Mucosa of descending colon (tissue), 3 donors: ENCODE results near the gene ADGRA3. TPM values are rescaled to one million over a fixed set of nuclear protein-coding genes. Genes with fewer than 3 reads are reported as not detected.
"Not testable (repeated sequence)": the region's sequence is repeated elsewhere in the genome, so short reads cannot be mapped to it uniquely, and the experiment has no call there.

ENCODE experiments used
- ATAC-seq: fragments of 200-7000 bp; cut with Tn5 transposase; one replicate; pipeline ENCODE4 v1.9.1; 2020; ENCODE audit warnings: mild to moderate bottlenecking, moderate library complexity
- DNase-seq, 3 donors: peaks; one replicate each; pipeline ENCODE4 v3.0.0-alpha.2; 2020
- H3K36me3 ChIP-seq: fragments of 200-600 bp; one replicate; pipeline ENCODE4 v1.8.0; 2021; ENCODE audit warnings: low read depth, mild to moderate bottlenecking
- H3K4me1 ChIP-seq: fragments of 200-600 bp; one replicate; pipeline ENCODE4 v1.8.0; 2021; ENCODE audit warnings: low read depth, mild to moderate bottlenecking
- H3K4me3 ChIP-seq: fragments of 200-600 bp; one replicate; pipeline ENCODE4 v1.8.0; 2021; ENCODE audit warnings: mild to moderate bottlenecking
- H3K9me3 ChIP-seq: fragments of 200-600 bp; one replicate; pipeline ENCODE4 v1.8.0; 2021; ENCODE audit warnings: mild to moderate bottlenecking
- intact Hi-C, 2 donors: fragments of 100-400 bp; cut with DNase I in 1 of 2; cut with micrococcal nuclease in 1 of 2; formaldehyde crosslinking; loops; one replicate each; pipeline versions ENCODE4 v1.11.0 to v1.11.1; 2022; cut with DNase I, micrococcal nuclease
- total RNA-seq, 3 donors: library from RNA; stranded (reverse); fragmentation: NEBNext Ultra II Directional in 2 of 3; extraction: Animal tissue kit (Norgen Biotek cat#: 25700) in 2 of 3; gene quantifications; one replicate each; pipeline versions ENCODE4 v1.2.1 to v1.2.4, GENCODE V29; 2021 to 2023
- TF ChIP-seq, protein P1 (sequence below): fragments of 200-600 bp; IDR thresholded peaks from one replicate; pipeline ENCODE4 v1.8.0; 2022; ENCODE audit warnings: antibody characterized with exemption, mild to moderate bottlenecking
- donor health status: DM: no; HTN: no; CAD: no; lungs with moderate emphysema.
- donor health status: DM: no; HTN: no; CAD: no.
- donor health status: DM: no; HTN: yes; CAD: no.

ADGRA3 gene
- total RNA-seq, 3 donors from 2014 or later: 47.0 to 104 (median 73.6) TPM

GRCh38 chr4:22384154-22384553, 131.7 kb downstream of the ADGRA3 start:
- ATAC-seq (no peak), DNase-seq (no peak)
- intact Hi-C loops: loop anchor here in 1 of 2 donors (10.0 kb wide), 1 partner anchor 599 kb away; no protein-coding TSS in a partner anchor
- Histone ChIP-seq H3K9me3 (no peaks in the 10 kb centered on the region), H3K4me1 (no peaks in the 10 kb centered on the region), H3K4me3 (no peak overlapping the region), H3K36me3 (no peaks in the 10 kb centered on the region)
- TF ChIP-seq, protein P1, sequence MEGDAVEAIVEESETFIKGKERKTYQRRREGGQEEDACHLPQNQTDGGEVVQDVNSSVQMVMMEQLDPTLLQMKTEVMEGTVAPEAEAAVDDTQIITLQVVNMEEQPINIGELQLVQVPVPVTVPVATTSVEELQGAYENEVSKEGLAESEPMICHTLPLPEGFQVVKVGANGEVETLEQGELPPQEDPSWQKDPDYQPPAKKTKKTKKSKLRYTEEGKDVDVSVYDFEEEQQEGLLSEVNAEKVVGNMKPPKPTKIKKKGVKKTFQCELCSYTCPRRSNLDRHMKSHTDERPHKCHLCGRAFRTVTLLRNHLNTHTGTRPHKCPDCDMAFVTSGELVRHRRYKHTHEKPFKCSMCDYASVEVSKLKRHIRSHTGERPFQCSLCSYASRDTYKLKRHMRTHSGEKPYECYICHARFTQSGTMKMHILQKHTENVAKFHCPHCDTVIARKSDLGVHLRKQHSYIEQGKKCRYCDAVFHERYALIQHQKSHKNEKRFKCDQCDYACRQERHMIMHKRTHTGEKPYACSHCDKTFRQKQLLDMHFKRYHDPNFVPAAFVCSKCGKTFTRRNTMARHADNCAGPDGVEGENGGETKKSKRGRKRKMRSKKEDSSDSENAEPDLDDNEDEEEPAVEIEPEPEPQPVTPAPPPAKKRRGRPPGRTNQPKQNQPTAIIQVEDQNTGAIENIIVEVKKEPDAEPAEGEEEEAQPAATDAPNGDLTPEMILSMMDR: no peak

- H3K9me3 ChIP-seq, H3K4me3 ChIP-seq, DNase-seq, H3K4me1 ChIP-seq, ATAC-seq, H3K36me3 ChIP-seq: not testable (repeated sequence)
- intact Hi-C loops: loop anchor here in 1 of 2 donors (10.0 kb wide), 1 partner anchor 597 kb away; no protein-coding TSS in a partner anchor
Observed at GRCh38 chr4:22382216-22382615, 133.7 kb downstream of the ADGRA3 start.

DNA sequence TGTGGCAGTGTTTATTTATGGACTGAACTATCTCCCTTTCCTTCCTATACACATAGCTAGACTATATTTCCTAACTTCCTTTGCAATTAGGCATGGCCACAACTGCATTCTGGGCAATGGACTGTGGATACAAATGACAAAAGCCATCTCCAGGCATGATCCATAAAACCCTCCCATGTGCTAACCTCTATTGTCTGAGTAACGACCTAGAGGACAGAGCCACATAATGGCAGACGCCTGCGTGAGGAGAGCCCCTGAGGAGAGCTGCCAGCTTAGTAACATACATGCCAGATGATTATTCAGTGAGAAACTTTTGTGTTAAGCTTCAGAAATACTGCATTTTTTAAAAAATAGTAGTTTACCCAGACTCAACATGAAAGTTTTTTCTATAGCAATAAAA, 142.9 kb downstream of the ADGRA3 start:
- intact Hi-C loops: no loop called here
- Histone ChIP-seq H3K9me3 (no peaks in the 10 kb centered on the region), H3K36me3 (no peaks in the 10 kb centered on the region), H3K4me1 (no peaks in the 10 kb centered on the region), H3K4me3 (no peak overlapping the region)
- TF ChIP-seq, protein P1: no peak
- ATAC-seq (no peak), DNase-seq (no peak)

GRCh38 chr4:22369901-22370562, 145.8 kb downstream of the ADGRA3 start:
- no peak for ATAC-seq
- TF ChIP-seq, protein P1: no peak
- H3K4me1 ChIP-seq: no peaks in the 10 kb centered on the region
- intact Hi-C loops: no loop called here
- no peaks in the 10 kb centered on the region for H3K9me3 ChIP-seq
- no peak overlapping the region for H3K4me3 ChIP-seq
- DNase-seq: no peak
- H3K36me3 ChIP-seq: no peaks in the 10 kb centered on the region

DNA sequence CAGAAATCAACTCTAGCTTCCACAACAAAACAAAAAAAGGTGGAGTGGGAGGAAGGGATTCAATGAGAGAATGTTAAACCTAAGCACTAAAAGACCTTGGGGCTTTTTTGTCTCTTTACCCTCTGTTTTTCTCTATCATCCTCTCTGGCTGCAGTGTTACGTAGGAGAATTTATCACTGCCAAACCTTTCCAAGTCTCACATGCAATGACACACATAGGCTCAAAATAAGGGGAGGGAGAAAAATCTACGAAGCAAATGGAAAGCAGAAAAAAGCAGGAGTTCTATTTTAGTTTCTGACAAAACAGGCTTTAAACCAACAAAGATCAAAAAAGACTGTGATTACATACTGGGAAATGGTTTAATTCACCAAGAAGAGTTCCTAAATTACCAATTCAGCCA, 152.1 kb downstream of the ADGRA3 start:
- Histone ChIP-seq H3K4me1 (no peaks in the 10 kb centered on the region), H3K9me3 (no peaks in the 10 kb centered on the region), H3K4me3 (no peak overlapping the region), H3K36me3 (no peaks in the 10 kb centered on the region)
- ATAC-seq: no peak
- intact Hi-C loops: no loop called here
- TF ChIP-seq, protein P1: no peak
- no peak for DNase-seq

DNA sequence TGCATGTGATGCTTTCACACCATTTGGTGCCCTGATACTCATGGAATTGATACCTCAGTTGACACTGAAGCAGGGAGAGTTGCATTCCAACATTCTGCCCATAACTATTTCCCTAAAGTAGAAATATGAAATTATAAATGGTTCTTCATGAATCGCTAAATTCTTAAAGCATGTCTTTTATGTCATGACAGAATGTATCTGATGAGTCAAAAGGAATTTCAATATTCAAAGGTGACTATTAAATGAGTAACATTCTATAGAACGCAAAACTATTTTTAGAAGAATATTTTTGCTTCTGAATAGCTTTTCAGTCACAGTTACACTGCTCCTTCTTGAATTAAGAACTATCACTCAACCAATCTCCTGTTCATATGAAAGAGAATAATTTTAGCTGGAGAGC, 152.8 kb downstream of the ADGRA3 start:
- H3K9me3 ChIP-seq: no peaks in the 10 kb centered on the region
- DNase-seq (no peak), ATAC-seq (no peak)
- TF ChIP-seq, protein P1: no peak
- H3K36me3 ChIP-seq: no peaks in the 10 kb centered on the region
- H3K4me1 ChIP-seq: no peaks in the 10 kb centered on the region
- no peak overlapping the region for H3K4me3 ChIP-seq
- intact Hi-C loops: no loop called here
